HG02870 (cell line): ENCODE results near the gene GAS7.
"Not testable (repeated sequence)": the region's sequence is repeated elsewhere in the genome, so short reads cannot be mapped to it uniquely, and the experiment has no call there.

Experiments used
- ATAC-seq: cut with Tn5 transposase; IDR thresholded peaks from one replicate; pipeline ENCODE4 v1.9.1; 2021; ENCODE audit warnings: mild to moderate bottlenecking, moderate library complexity; ENCODE audit not compliant: unreplicated experiment

The GAS7 gene

GRCh38 chr17:9922012-9922848 is 276.2 kb downstream of the GAS7 start:
- ATAC-seq: no peak

- ATAC-seq: not testable (repeated sequence)
Measured at GRCh38 chr17:9921216-9921615, 277.2 kb downstream of the GAS7 start.

- ATAC-seq: no peak
Measured at GRCh38 chr17:9918804-9919352, 279.5 kb downstream of the GAS7 start.

- ATAC-seq: no peak
Measured at GRCh38 chr17:9918352-9918751, 280.1 kb downstream of the GAS7 start.

GRCh38 chr17:9917801-9918200 is 280.6 kb downstream of the GAS7 start:
- ATAC-seq: no peak

- no peak for ATAC-seq
Measured at GRCh38 chr17:9917131-9917530, 281.3 kb downstream of the GAS7 start.

GRCh38 chr17:9916108-9916507 is 282.3 kb downstream of the GAS7 start:
- ATAC-seq: no peak

- ATAC-seq: no peak
Measured at GRCh38 chr17:9913476-9913875, 284.9 kb downstream of the GAS7 start.

GRCh38 chr17:9912121-9913099 is 286.0 kb downstream of the GAS7 start:
- no peak for ATAC-seq

GRCh38 chr17:9911089-9911488 is 287.3 kb downstream of the GAS7 start:
- ATAC-seq: no peak

GRCh38 chr17:9908649-9909042 is 289.8 kb downstream of the GAS7 start:
- no peak for ATAC-seq

GRCh38 chr17:9907883-9908648 is 290.3 kb downstream of the GAS7 start:
- ATAC-seq: no peak

GRCh38 chr17:9907131-9907530 is 291.3 kb downstream of the GAS7 start:
- ATAC-seq: no peak

- no peak for ATAC-seq
Measured at GRCh38 chr17:9906616-9907015, 291.8 kb downstream of the GAS7 start.

GRCh38 chr17:9905902-9906301 is 292.5 kb downstream of the GAS7 start:
- ATAC-seq: no peak

- ATAC-seq: no peak
Measured at GRCh38 chr17:9905078-9905415, 293.4 kb downstream of the GAS7 start, which contains the start of gene RCVRN. TSS of gene RCVRN (minus strand) at chr17:9905271. CDS start at chr17:9905180, 91 bp downstream.

GRCh38 chr17:9904277-9905077 is 293.9 kb downstream of the GAS7 start:
- no peak for ATAC-seq

GRCh38 chr17:9902120-9902519 is 296.3 kb downstream of the GAS7 start:
- no peak for ATAC-seq

GRCh38 chr17:9900784-9901183 is 297.6 kb downstream of the GAS7 start:
- ATAC-seq: no peak

- ATAC-seq: no peak
Measured at GRCh38 chr17:9900044-9900594, 298.3 kb downstream of the GAS7 start.
